Sigmoid colon (tissue), 4 donors: ENCODE results near the gene BLM.

ENCODE experiments used
- EP300 ChIP-seq, 4 donors: sonication (generic); formaldehyde crosslinking; IDR thresholded peaks; one replicate each; pipeline ENCODE4 v1.6.1; 2017; ENCODE audit warnings: antibody characterized with exemption in 4 of 4
- POLR2AphosphoS5 ChIP-seq, 4 donors: sonication (generic); formaldehyde crosslinking; IDR thresholded peaks; one replicate each; pipeline ENCODE4 v1.6.1; 2017; ENCODE audit warnings: antibody characterized with exemption in 4 of 4
- TF ChIP-seq, protein P1 (sequence below), 4 experiments: fragments of 450-650 bp in 3 of 4; fragments of 200-600 bp in 1 of 4; IDR thresholded peaks; one replicate each; pipeline ENCODE4 v1.5.1; 2016 to 2019; ENCODE audit warnings: antibody characterized with exemption in 4 of 4, mild to moderate bottlenecking in 3 of 4, moderate library complexity in 2 of 4

- TF ChIP-seq, protein P1, sequence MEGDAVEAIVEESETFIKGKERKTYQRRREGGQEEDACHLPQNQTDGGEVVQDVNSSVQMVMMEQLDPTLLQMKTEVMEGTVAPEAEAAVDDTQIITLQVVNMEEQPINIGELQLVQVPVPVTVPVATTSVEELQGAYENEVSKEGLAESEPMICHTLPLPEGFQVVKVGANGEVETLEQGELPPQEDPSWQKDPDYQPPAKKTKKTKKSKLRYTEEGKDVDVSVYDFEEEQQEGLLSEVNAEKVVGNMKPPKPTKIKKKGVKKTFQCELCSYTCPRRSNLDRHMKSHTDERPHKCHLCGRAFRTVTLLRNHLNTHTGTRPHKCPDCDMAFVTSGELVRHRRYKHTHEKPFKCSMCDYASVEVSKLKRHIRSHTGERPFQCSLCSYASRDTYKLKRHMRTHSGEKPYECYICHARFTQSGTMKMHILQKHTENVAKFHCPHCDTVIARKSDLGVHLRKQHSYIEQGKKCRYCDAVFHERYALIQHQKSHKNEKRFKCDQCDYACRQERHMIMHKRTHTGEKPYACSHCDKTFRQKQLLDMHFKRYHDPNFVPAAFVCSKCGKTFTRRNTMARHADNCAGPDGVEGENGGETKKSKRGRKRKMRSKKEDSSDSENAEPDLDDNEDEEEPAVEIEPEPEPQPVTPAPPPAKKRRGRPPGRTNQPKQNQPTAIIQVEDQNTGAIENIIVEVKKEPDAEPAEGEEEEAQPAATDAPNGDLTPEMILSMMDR (IDR thresholded peaks at IDR 0.05), result no peak
- TF ChIP-seq EP300 (IDR thresholded peaks at IDR 0.05) (no peak), POLR2AphosphoS5 (IDR thresholded peaks at IDR 0.05) (no peak)
Measured at GRCh38 chr15:90829126-90829525, 112.0 kb downstream of the BLM start.
